Spinal cord (tissue), 10 donors: ENCODE measurements around the gene TIMP2. TPM values are rescaled to one million over a fixed set of nuclear protein-coding genes. Genes with fewer than 3 reads are reported as not detected.
"Not testable (repeated sequence)": the region's sequence is repeated elsewhere in the genome, so short reads cannot be mapped to it uniquely, and the experiment has no call there.

Experiments used
- DNase-seq, 6 donors: peaks; one replicate each; pipeline versions ENCODE4 v3.0.0 to v3.0.0-alpha.2; 2013 to 2015; ENCODE audit warnings: low spot score in 6 of 6, low read depth in 4 of 6
- H3K27ac ChIP-seq: one replicate; pipeline ENCODE4 v1.5.1; 2013; ENCODE audit warnings: low read depth, low read length, control low read depth
- H3K27me3 ChIP-seq: one replicate; pipeline ENCODE4 v1.6.1; 2013; ENCODE audit warnings: low read length; ENCODE audit not compliant: control insufficient read depth, insufficient read depth
- H3K36me3 ChIP-seq: one replicate; pipeline ENCODE4 v1.6.1; 2013; ENCODE audit warnings: low read length; ENCODE audit not compliant: control insufficient read depth, insufficient read depth
- H3K4me1 ChIP-seq: one replicate; pipeline ENCODE4 v1.6.1; 2013; ENCODE audit warnings: low read length; ENCODE audit not compliant: control insufficient read depth, insufficient read depth
- H3K4me3 ChIP-seq: one replicate; pipeline ENCODE4 v1.5.1; 2013; ENCODE audit warnings: low read depth, low read length, control low read depth
- H3K9me3 ChIP-seq: one replicate; pipeline ENCODE4 v1.6.1; 2013; ENCODE audit warnings: low read length; ENCODE audit not compliant: control insufficient read depth, insufficient read depth
- WGBS: methylation state at CpG from one replicate; pipeline ENCODE4 v1.1.5; 2013; ENCODE audit warnings: missing lambda C conversion rate; ENCODE audit not compliant: insufficient coverage; 5-methylcytosine and 5-hydroxymethylcytosine counted together
- polyA plus RNA-seq, 2 donors: library from polyadenylated mRNA; unstranded; fragments of 120-200 nt; gene quantifications; one replicate each; pipeline ENCODE4 v1.2.1, GENCODE V29; 2013; ENCODE audit not compliant: insufficient read length in 2 of 2
- total RNA-seq, 2 donors: library from RNA; depleted of rRNA in 1 of 2; stranded (reverse); fragments of 120-200 nt in 1 of 2; fragments of >200 nt in 1 of 2; gene quantifications; one replicate each; pipeline versions ENCODE4 v1.2.3 to v1.2.4, GENCODE V29; 2013 to 2014
- donor health status: healthy.

TIMP2 gene
- total and polyA plus RNA-seq, 4 donors, result 139 to 417 (median 288) TPM

- no peak for DNase-seq
- peaks cover 60% of the 10 kb centered on the region for H3K36me3 ChIP-seq
- H3K4me3 ChIP-seq, result no peak overlapping the region
- H3K4me1 ChIP-seq, result peaks cover 26% of the 10 kb centered on the region
- H3K9me3 ChIP-seq, result no peaks in the 10 kb centered on the region
- no peak overlapping the region for H3K27ac ChIP-seq
- no peaks in the 10 kb centered on the region for H3K27me3 ChIP-seq
- WGBS, result 92% methylated on average over 21 of the region's 21 CpGs
Observed at GRCh38 chr17:78967782-78968362, 42.7 kb upstream of the TIMP2 start.

DNA sequence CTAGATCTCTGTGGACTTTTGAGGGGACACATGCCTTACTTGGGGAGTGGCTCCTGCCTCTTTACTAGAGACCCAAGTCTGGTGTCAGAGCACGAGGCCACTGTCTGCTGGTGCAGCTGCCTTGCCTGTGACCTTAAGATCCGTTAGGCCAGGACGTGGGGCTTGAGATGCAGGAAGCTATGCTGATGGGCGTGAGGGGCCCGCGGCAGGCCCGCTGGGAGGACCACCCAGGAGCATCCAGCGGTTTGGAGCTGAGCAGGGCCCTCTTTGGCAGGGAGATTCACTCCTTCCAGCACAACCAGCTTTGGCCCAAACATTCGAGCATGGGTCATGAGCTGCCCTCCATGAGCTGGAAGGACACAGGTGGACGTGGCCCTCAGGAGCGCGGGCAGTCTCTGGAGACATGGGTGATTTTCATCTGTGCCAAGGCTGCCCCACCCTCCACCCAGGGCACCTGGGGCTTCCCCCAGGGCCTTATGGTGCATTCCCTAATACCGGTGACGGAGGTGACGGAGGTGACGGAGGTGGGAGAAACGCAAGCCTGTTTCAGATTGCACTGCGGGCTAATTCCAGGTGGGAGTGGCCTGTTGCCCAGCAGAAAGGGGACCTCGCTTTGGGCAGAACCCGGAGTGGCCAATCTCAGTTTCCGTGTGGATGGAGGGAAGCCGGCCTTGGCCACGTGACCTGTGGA, 41.9 kb upstream of the TIMP2 start:
- Histone ChIP-seq H3K36me3 (peaks cover 52% of the 10 kb centered on the region), H3K9me3 (no peaks in the 10 kb centered on the region), H3K4me1 (peaks cover 26% of the 10 kb centered on the region), H3K27me3 (no peaks in the 10 kb centered on the region), H3K27ac (no peak overlapping the region), H3K4me3 (no peak overlapping the region)
- WGBS, result 78% methylated on average over 23 of the region's 23 CpGs
- DNase-seq, result no peak

- Histone ChIP-seq H3K27ac (no peak overlapping the region), H3K9me3 (no peaks in the 10 kb centered on the region), H3K4me3 (no peak overlapping the region), H3K36me3 (peaks cover 45% of the 10 kb centered on the region), H3K27me3 (no peaks in the 10 kb centered on the region), H3K4me1 (peaks cover 21% of the 10 kb centered on the region)
- DNase-seq, result no peak
- 86% methylated on average over 22 of the region's 26 CpGs for WGBS
Observed at GRCh38 chr17:78966123-78966813, 41.1 kb upstream of the TIMP2 start.

GRCh38 chr17:78965491-78965924, 40.3 kb upstream of the TIMP2 start:
- Histone ChIP-seq H3K36me3 (peaks cover 41% of the 10 kb centered on the region), H3K4me3 (no peak overlapping the region), H3K4me1 (peaks cover 15% of the 10 kb centered on the region), H3K9me3 (no peaks in the 10 kb centered on the region), H3K27ac (no peak overlapping the region), H3K27me3 (no peaks in the 10 kb centered on the region)
- 53% methylated on average over 6 of the region's 8 CpGs for WGBS
- peak in 1 of 6 donors; percentile 49 for DNase-seq

GRCh38 chr17:78963378-78963777, 38.2 kb upstream of the TIMP2 start:
- Histone ChIP-seq H3K36me3 (peaks cover 20% of the 10 kb centered on the region), H3K27ac (no peak overlapping the region)
- WGBS, result 67% methylated on average over 2 of the region's 6 CpGs

GRCh38 chr17:78962984-78963348, 37.8 kb upstream of the TIMP2 start:
- WGBS, result 96% methylated on average over 8 of the region's 8 CpGs
- not testable (repeated sequence) for H3K9me3 ChIP-seq, DNase-seq, H3K27me3 ChIP-seq, H3K27ac ChIP-seq, H3K4me1 ChIP-seq, H3K4me3 ChIP-seq
- H3K36me3 ChIP-seq, result peaks cover 16% of the 10 kb centered on the region

More at GRCh38 chr17:78963378-78963777, 38.2 kb upstream of the TIMP2 start:
- Histone ChIP-seq H3K9me3 (no peaks in the 10 kb centered on the region), H3K4me1 (peaks cover 7% of the 10 kb centered on the region), H3K4me3 (no peak overlapping the region), H3K27me3 (no peaks in the 10 kb centered on the region)
- DNase-seq, result no peak

GRCh38 chr17:78962345-78962983, 37.3 kb upstream of the TIMP2 start:
- H3K4me1 ChIP-seq, result peaks cover 9% of the 10 kb centered on the region
- peaks cover 11% of the 10 kb centered on the region for H3K36me3 ChIP-seq
- H3K9me3 ChIP-seq, result no peaks in the 10 kb centered on the region
- no peaks in the 10 kb centered on the region for H3K27me3 ChIP-seq
- no peak for DNase-seq
- 82% methylated on average over 18 of the region's 19 CpGs for WGBS
- H3K27ac ChIP-seq, result no peak overlapping the region
- no peak overlapping the region for H3K4me3 ChIP-seq

DNA sequence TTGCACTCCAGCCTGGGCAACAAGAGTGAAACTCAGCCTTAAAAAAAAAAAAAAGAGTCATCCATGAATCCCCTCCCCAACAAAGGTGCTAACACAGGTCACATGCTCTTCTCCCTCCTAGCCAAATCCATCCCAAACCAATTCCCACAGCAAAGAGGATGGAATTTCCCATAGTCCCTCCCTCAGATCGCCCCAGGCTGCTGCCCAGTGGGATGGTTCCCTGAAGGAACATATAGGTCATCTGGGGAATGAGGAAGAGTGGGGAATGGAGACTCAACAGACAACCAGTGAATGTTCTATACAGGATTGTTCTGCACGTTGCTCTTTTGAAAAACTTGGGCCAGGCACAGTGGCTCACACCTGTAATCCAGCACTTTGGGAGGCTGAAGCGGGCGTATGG, 36.4 kb upstream of the TIMP2 start:
- Histone ChIP-seq H3K27me3 (no peaks in the 10 kb centered on the region), H3K27ac (no peak overlapping the region), H3K9me3 (no peaks in the 10 kb centered on the region), H3K4me3 (no peak overlapping the region), H3K36me3 (peaks cover 3% of the 10 kb centered on the region), H3K4me1 (peaks cover 15% of the 10 kb centered on the region)
- WGBS, result 100% methylated on average over 1 of the region's 4 CpGs
- no peak for DNase-seq

DNA sequence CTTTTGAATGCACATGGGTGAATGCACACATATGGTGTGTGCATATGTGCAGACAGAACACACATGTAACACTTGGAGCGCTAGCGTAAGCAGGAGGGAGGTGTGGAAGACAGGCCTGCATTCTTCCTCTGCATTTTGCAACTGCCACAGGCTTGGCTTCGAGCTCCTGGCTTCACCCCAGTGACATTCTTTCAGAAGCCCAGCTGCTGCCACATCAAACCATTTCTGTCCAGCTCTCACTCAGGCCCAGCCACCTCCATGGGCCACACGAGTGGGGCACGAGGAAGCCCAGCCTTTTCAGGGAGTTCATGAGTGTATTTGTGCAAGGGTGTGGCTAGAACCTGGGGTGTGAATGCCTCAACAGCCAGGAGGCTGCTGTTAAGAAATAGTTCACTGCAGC, 35.7 kb upstream of the TIMP2 start:
- no peak overlapping the region for H3K27ac ChIP-seq
- no peaks in the 10 kb centered on the region for H3K9me3 ChIP-seq
- peak in 2 of 6 donors; percentile 48 to 91 for DNase-seq
- no peaks in the 10 kb centered on the region for H3K27me3 ChIP-seq
- no peak overlapping the region for H3K4me3 ChIP-seq
- peaks cover 19% of the 10 kb centered on the region for H3K4me1 ChIP-seq
- 44% methylated on average over 3 of the region's 5 CpGs for whole genome bisulfite sequencing
- H3K36me3 ChIP-seq, result no peaks in the 10 kb centered on the region
